Measurements from ENCODE around the gene DNAI2.

- TF ChIP-seq EZH2 (IDR thresholded peaks at IDR 0.05; ENCODE audit: borderline replicate concordance, low read depth, low read length, severe bottlenecking) (no peak), CTCF (IDR thresholded peaks at IDR 0.05; ENCODE audit: borderline replicate concordance, extremely low read depth, low read length, poor library complexity, severe bottlenecking) (no peak)
Observed at GRCh38 chr17:74299226-74300009, 25.4 kb downstream of the DNAI2 start.

Data from DND-41 (cell line).